ENCODE results near the gene ADAMTSL1.

- TF ChIP-seq EP300 (IDR thresholded peaks at IDR 0.05) (no peak), POLR2A (IDR thresholded peaks at IDR 0.05) (no peak), POLR2AphosphoS5 (IDR thresholded peaks at IDR 0.05) (no peak)
Observed at GRCh38 chr9:18891946-18892670, 418.2 kb downstream of the ADAMTSL1 start.
